Skeletal muscle tissue (tissue), 4 donors: Measurements from ENCODE around the gene YJU2. TPM values are rescaled to one million over a fixed set of nuclear protein-coding genes. Genes with fewer than 3 reads are reported as not detected.

Source experiments
- H3K27ac ChIP-seq: one replicate; pipeline ENCODE4 v1.7.0; 2013; ENCODE audit warnings: mild to moderate bottlenecking, low read depth, low read length, inconsistent platforms
- H3K27me3 ChIP-seq, 3 donors: one replicate each; pipeline ENCODE4 v1.7.0; 2013; ENCODE audit warnings: low read length in 3 of 3; ENCODE audit not compliant: control insufficient read depth in 3 of 3, insufficient read depth in 3 of 3
- H3K36me3 ChIP-seq, 3 donors: one replicate each; pipeline ENCODE4 v1.7.0; 2013; ENCODE audit warnings: low read length in 3 of 3; ENCODE audit not compliant: control insufficient read depth in 3 of 3, insufficient read depth in 3 of 3
- H3K4me1 ChIP-seq, 3 donors: one replicate each; pipeline ENCODE4 v1.7.0; 2013; ENCODE audit warnings: low read length in 3 of 3, mild to moderate bottlenecking in 3 of 3; ENCODE audit not compliant: control insufficient read depth in 3 of 3, insufficient read depth in 3 of 3
- H3K4me3 ChIP-seq, 3 donors: one replicate each; pipeline ENCODE4 v1.7.0; 2013; ENCODE audit warnings: low read length in 3 of 3
- H3K9ac ChIP-seq, 3 donors: one replicate each; pipeline ENCODE4 v1.7.0; 2013; ENCODE audit warnings: low read length in 3 of 3, mild to moderate bottlenecking in 3 of 3, moderate library complexity in 2 of 3, low read depth in 1 of 3
- H3K9me3 ChIP-seq, 3 donors: one replicate each; pipeline ENCODE4 v1.7.0; 2013; ENCODE audit warnings: low read length in 3 of 3; ENCODE audit not compliant: control insufficient read depth in 3 of 3
- total RNA-seq: library from RNA; depleted of rRNA; stranded (reverse); fragments of >200 nt; gene quantifications from one replicate; pipeline ENCODE4 v1.2.3, GENCODE V29; 2014
- donor health status: Osteomylitis.

The YJU2 gene
- total RNA-seq, 1 donor from 2014 or later, result 14.6 TPM

- no peak within 1 kb of the TSS for H3K4me3 ChIP-seq
- H3K27me3 ChIP-seq, result peaks cover 17 to 28% (median 23%) of the 10 kb centered on the region in 3 donors
- H3K4me1 ChIP-seq, result no peaks in the 10 kb centered on the region
- H3K9me3 ChIP-seq, result no peaks in the 10 kb centered on the region
- no peaks in the 10 kb centered on the region for H3K36me3 ChIP-seq
- no peak within 1 kb of the TSS for H3K9ac ChIP-seq
- H3K27ac ChIP-seq, result no peak within 1 kb of the TSS
Measured at GRCh38 chr19:4304538-4305256, 57.8 kb downstream of the YJU2 start, which contains the start of gene FSD1. Gene FSD1, plus strand, starts transcription at chr19:4304598. Its CDS starts 149 bp downstream, at chr19:4304747.

GRCh38 chr19:4305257-4305612 is 58.4 kb downstream of the YJU2 start:
- no peak overlapping the region for H3K27ac ChIP-seq
- H3K4me1 ChIP-seq, result no peaks in the 10 kb centered on the region
- H3K4me3 ChIP-seq, result no peak overlapping the region
- H3K9ac ChIP-seq, result no peak overlapping the region
- H3K9me3 ChIP-seq, result no peaks in the 10 kb centered on the region
- H3K27me3 ChIP-seq, result peaks cover 17 to 28% (median 23%) of the 10 kb centered on the region in 3 donors
- no peaks in the 10 kb centered on the region for H3K36me3 ChIP-seq

GRCh38 chr19:4305659-4306058 is 58.8 kb downstream of the YJU2 start:
- H3K4me3 ChIP-seq, result no peak overlapping the region
- H3K27ac ChIP-seq, result no peak overlapping the region
- no peak overlapping the region for H3K9ac ChIP-seq
- H3K4me1 ChIP-seq, result no peaks in the 10 kb centered on the region
- H3K9me3 ChIP-seq, result no peaks in the 10 kb centered on the region
- no peaks in the 10 kb centered on the region for H3K36me3 ChIP-seq
- peaks cover 17 to 28% (median 23%) of the 10 kb centered on the region in 3 donors for H3K27me3 ChIP-seq

- H3K9me3 ChIP-seq, result no peaks in the 10 kb centered on the region
- no peaks in the 10 kb centered on the region for H3K36me3 ChIP-seq
- H3K4me1 ChIP-seq, result no peaks in the 10 kb centered on the region
- no peak overlapping the region for H3K27ac ChIP-seq
- peaks cover 3 to 17% (median 12%) of the 10 kb centered on the region in 3 donors for H3K27me3 ChIP-seq
- no peak overlapping the region for H3K4me3 ChIP-seq
- no peak overlapping the region for H3K9ac ChIP-seq
Measured at GRCh38 chr19:4310247-4311121, 63.6 kb downstream of the YJU2 start.

- Histone ChIP-seq H3K9ac (no peak overlapping the region), H3K36me3 (no peaks in the 10 kb centered on the region), H3K4me1 (no peaks in the 10 kb centered on the region), H3K4me3 (no peak overlapping the region), H3K27me3 (peaks cover 2 to 14% (median 9%) of the 10 kb centered on the region in 3 donors), H3K27ac (no peak overlapping the region), H3K9me3 (no peaks in the 10 kb centered on the region)
Measured at GRCh38 chr19:4313847-4314490, 67.1 kb downstream of the YJU2 start.

GRCh38 chr19:4316956-4317355 is 70.1 kb downstream of the YJU2 start:
- peaks cover 5 to 9% (median 8%) of the 10 kb centered on the region in 3 donors for H3K27me3 ChIP-seq
- no peak overlapping the region for H3K4me3 ChIP-seq
- no peak overlapping the region for H3K9ac ChIP-seq
- H3K9me3 ChIP-seq, result no peaks in the 10 kb centered on the region
- no peaks in the 10 kb centered on the region for H3K36me3 ChIP-seq
- no peaks in the 10 kb centered on the region for H3K4me1 ChIP-seq
- H3K27ac ChIP-seq, result no peak overlapping the region

GRCh38 chr19:4318460-4318859 is 71.6 kb downstream of the YJU2 start:
- Histone ChIP-seq H3K9ac (no peak overlapping the region), H3K9me3 (no peaks in the 10 kb centered on the region), H3K4me3 (no peak overlapping the region), H3K27ac (no peak overlapping the region), H3K36me3 (no peaks in the 10 kb centered on the region), H3K4me1 (no peaks in the 10 kb centered on the region), H3K27me3 (peaks cover 5 to 9% (median 7%) of the 10 kb centered on the region in 3 donors)

Other genes starting within 250 kb of the YJU2 start
- gene PIAS4, start 239.3 kb upstream of the YJU2 start, total RNA-seq, result 19.3 TPM
- 4.2 TPM for gene ZBTB7A, start 180.2 kb upstream of the YJU2 start, total RNA-seq
- gene MAP2K2, start 123.0 kb upstream of the YJU2 start, total RNA-seq, result 114 TPM
- gene CREB3L3, start 93.4 kb upstream of the YJU2 start, total RNA-seq, result not detected
- 9.9 TPM for gene SIRT6, start 64.5 kb upstream of the YJU2 start, total RNA-seq
- not detected for gene ANKRD24, start 64.4 kb upstream of the YJU2 start, total RNA-seq
- not detected for gene EBI3, start 17.6 kb upstream of the YJU2 start, total RNA-seq
- 24.5 TPM for gene SHD, start 32.2 kb downstream of the YJU2 start, total RNA-seq
- 0.52 TPM for gene TMIGD2, start 55.3 kb downstream of the YJU2 start, total RNA-seq
- gene FSD1, start 57.5 kb downstream of the YJU2 start, total RNA-seq, result not detected
- gene STAP2, start 91.7 kb downstream of the YJU2 start, total RNA-seq, result 5.2 TPM
- 5.7 TPM for gene MPND, start 96.5 kb downstream of the YJU2 start, total RNA-seq
- gene SH3GL1, start 153.5 kb downstream of the YJU2 start, total RNA-seq, result 16.2 TPM
- 6.3 TPM for gene CHAF1A, start 155.6 kb downstream of the YJU2 start, total RNA-seq
- 89.8 TPM for gene UBXN6, start 210.7 kb downstream of the YJU2 start, total RNA-seq
- 33.9 TPM for gene HDGFL2, start 225.2 kb downstream of the YJU2 start, total RNA-seq